Non-pigmented ciliary epithelial cell (primary cell): ENCODE measurements around the gene ZCCHC9.

Experiments
- DNase-seq: peaks from one replicate; pipeline ENCODE4 v3.0.0-alpha.2; 2010; ENCODE audit warnings: low read depth

ZCCHC9 gene

DNA sequence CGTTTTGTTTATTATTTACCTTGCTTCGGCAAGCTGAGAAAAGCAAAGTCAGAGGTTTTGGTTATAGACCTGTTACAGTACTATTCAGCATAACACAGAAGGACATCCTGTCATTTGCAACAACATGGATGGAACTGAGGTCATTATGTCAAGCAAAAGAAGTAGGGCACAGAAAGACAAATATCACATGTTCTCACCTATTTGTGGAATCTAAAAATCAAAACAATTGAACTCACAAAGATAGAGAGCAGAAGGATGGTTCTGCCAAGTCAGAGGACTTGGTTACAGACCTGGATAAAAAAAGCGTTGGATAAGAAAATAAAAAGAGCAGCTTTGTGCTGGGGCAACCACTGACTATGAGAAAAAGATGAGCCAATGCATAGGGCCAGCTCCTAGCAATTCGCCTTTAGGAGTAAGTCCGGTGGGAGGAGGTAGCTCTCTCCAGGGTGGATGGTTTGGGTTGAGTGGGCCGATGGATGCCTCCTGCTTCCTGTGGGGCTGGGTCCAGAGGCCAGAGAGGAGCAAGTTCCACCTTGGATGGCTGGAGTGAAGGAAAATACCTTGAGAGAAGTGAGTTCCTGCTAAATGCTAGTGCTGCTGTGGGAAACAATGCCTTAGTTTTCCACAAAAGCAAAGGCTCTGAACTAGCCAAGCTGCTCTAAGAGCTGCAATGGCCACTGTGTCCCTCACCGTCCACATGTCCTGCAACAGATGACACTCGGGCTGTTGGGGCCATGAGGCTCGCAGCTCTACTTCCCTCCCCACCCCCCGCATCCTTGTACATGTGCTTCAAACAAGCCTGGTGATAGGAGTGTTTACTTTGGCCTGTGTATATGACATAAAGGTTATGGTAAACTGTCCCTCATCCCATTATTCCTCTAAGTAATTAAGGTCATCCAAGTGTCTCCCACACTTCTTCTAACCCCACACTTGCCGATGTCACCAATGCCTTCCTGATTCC is 54.2 kb downstream of the ZCCHC9 start:
- DNase-seq = no peak

DNA sequence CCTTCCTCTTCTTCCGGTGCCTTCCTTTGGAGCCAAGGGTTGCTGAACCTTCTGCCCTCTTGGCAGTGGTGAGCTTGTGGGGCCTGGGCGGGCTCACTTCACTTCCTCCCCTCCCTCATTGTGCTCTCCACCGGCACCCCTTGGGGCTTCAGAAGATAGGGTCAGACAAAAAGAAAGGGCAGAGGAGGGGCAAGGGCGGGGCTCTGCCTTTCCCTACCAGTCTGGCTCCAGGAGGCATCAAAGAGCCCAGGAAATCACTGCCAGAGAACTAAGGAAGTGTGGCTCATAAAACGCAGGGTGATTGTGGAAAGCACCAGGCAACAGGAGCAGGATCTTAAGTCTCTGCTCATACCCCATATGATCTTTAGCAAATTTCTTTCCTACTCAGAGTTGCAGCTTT is 57.7 kb downstream of the ZCCHC9 start:
- no peak for DNase-seq

DNA sequence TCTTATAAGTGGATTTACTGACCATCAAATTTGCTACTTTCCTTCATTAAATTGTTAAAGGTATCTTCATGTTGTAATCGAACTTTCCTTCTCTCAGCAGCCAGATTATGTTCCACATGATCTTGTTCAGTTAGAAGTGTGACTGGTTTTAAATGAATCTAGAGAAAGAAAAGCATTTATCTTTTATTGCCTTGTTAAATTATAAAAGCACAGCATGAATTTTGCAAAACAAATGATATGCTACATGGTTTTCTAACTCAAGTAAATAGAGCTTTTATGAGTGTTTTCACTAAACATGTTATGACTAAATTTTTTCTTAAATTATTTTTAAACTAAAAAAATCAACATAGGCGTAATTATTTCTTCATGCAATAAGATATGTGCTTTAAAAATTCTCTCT is 58.5 kb downstream of the ZCCHC9 start:
- DNase-seq = no peak

DNA sequence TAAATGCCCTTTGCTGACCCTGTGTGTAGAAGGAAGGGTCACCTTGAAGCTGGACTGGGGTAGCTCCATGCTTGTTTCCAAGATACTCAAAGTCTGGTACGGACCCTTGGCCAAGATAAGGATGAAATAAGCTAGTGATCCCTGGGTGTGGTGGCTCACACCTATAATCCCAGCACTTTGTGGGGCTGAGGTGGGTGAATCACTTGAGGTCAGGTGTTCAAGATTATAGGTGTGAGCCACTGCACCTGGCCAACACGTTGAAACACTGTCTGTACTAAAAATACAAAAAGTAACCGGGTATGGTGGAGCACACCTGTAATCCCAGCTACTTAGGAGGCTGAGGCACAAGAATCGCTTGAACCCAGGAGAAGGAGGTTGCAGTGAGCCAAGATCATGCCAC is 59.3 kb downstream of the ZCCHC9 start:
- no peak for DNase-seq

DNA sequence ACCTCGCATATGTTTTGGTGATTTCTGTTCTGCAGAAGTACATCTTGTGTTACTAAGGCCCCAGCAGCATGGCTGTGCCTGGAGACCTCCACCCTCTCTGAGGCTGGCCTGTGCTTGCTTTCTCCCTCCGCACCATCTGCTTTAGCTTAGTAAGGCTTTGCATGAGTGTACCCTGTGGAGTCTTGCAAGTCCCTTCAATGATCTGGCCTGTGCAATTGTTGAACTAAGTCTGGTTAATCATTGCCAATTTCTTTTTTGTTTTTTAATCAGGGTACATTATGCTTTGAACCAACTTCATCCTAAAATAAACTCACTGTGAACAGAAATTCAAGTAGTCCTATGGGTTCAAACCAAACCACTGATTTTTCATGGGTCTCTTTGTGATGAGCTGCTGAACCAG is 60.2 kb downstream of the ZCCHC9 start:
- no peak for DNase-seq
